ENCODE data around the gene FAM83D.

FAM83D gene

DNA sequence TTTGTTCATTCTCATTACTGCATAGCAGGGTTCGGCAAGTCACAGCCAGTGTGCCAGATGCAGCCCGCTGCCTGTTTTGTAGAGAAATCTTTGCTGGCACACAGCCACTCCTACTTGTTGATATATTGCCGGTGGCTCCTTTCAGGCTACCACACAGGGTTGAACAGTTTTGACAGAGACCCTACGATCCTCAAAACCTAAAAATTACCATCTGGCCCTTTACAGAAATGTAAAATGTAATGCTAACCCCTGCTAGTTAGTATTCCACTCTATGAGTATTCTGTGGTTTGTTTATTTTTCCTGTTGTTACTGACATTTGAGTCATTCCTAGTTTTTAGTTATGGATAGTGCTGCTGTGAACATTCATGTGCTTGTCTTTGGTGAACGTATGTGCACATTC is 47.4 kb downstream of the FAM83D start:
- H3K79me1 ChIP-seq (ENCODE audit: low read depth, low read length), result no peaks in the 10 kb centered on the region
- H4K91ac ChIP-seq (ENCODE audit: low read depth, low read length, poor library complexity), result no peak overlapping the region
- no peak overlapping the region for H3K4me2 ChIP-seq (ENCODE audit: insufficient read depth, low read length, poor library complexity, severe bottlenecking)
- peaks cover 9 to 86% of the 10 kb centered on the region in 2 donors for H3K36me3 ChIP-seq (replicated peaks in 1 of 2; ENCODE audit: control insufficient read depth in 2 of 2, insufficient read depth in 2 of 2, low read length in 2 of 2)
- H3K27me3 ChIP-seq (ENCODE audit: control insufficient read depth in 3 of 3, insufficient read depth in 3 of 3, low read depth in 1 of 3, low read length in 3 of 3), result no peaks in the 10 kb centered on the region
- H3K23ac ChIP-seq (ENCODE audit: low read depth, low read length, poor library complexity), result no peak overlapping the region
- no CpG with 5 or more reads among the region's 5 CpGs for WGBS, 2 donors (ENCODE audit: extremely low coverage in 2 of 2, insufficient read length in 2 of 2, insufficient replicate concordance in 1 of 2)
- H2BK15ac ChIP-seq (ENCODE audit: low read length), result no peak overlapping the region
- no peaks in the 10 kb centered on the region for H3K9me3 ChIP-seq (replicated peaks in 1 of 2; ENCODE audit: control insufficient read depth in 2 of 2, insufficient read depth in 1 of 2, low read depth in 1 of 2, low read length in 2 of 2)
- no peak overlapping the region for H4K8ac ChIP-seq (ENCODE audit: low read depth, low read length)
- H2BK5ac ChIP-seq (ENCODE audit: low read length), result no peak overlapping the region
- H3K4ac ChIP-seq (ENCODE audit: low read length), result no peak overlapping the region
- no peaks in the 10 kb centered on the region for H3K4me1 ChIP-seq (ENCODE audit: control insufficient read depth in 2 of 2, insufficient read depth in 1 of 2, low read depth in 1 of 2, low read length in 2 of 2)
- H2AFZ ChIP-seq (ENCODE audit: low read length), result no peak overlapping the region
- no peak overlapping the region for H2AK5ac ChIP-seq (ENCODE audit: low read depth, low read length)
- H3K18ac ChIP-seq (ENCODE audit: low read length), result no peak overlapping the region
- no peak overlapping the region for H3K14ac ChIP-seq (ENCODE audit: low read length)
- DNase-seq (ENCODE audit: low spot score), result no peak
- H3K9ac ChIP-seq (ENCODE audit: low read depth, low read length, poor library complexity), result no peak overlapping the region
- no peak overlapping the region for H3K27ac ChIP-seq (replicated peaks; ENCODE audit: low read length)
- H2BK12ac ChIP-seq (ENCODE audit: low read length), result no peak overlapping the region
- H3K4me3 ChIP-seq (ENCODE audit: low read length in 2 of 2), result no peak overlapping the region
- no peak overlapping the region for H2BK120ac ChIP-seq (ENCODE audit: low read depth, low read length)

DNA sequence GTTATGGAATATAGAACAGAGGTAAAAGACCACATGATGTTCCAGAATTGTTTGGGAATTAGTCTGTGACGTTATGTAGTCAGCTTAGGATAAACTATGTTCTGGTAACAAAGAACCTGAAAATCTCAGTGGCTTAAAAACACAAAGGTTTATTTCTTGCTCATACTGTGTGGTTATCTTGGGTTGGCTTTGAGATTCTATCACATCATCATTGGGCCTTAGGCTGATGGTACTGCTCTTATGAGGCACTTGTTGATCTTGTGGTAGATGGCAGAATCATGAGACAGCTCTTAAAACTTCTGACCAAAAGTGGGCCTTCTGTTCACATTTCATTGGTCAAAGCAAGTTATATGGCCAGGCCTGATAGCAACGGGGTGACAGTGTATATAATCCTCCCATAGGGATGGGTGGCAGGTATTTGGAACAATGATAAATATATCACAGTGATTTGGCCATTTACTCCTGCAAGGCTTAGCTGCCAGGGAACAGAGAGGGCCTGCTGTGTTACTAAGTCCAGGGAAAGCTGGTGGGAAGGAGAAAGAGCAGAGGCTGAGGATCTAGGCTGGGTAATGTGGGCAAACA is 49.4 kb downstream of the FAM83D start:
- Histone ChIP-seq H2BK120ac (ENCODE audit: low read depth, low read length) (no peak overlapping the region), H3K27me3 (ENCODE audit: control insufficient read depth in 3 of 3, insufficient read depth in 3 of 3, low read depth in 1 of 3, low read length in 3 of 3) (no peaks in the 10 kb centered on the region), H3K79me1 (ENCODE audit: low read depth, low read length) (no peaks in the 10 kb centered on the region), H3K23ac (ENCODE audit: low read depth, low read length, poor library complexity) (no peak overlapping the region), H3K9me3 (replicated peaks in 1 of 2; ENCODE audit: control insufficient read depth in 2 of 2, insufficient read depth in 1 of 2, low read depth in 1 of 2, low read length in 2 of 2) (no peaks in the 10 kb centered on the region), H2BK15ac (ENCODE audit: low read length) (no peak overlapping the region), H3K36me3 (replicated peaks in 1 of 2; ENCODE audit: control insufficient read depth in 2 of 2, insufficient read depth in 2 of 2, low read length in 2 of 2) (peaks cover 2 to 75% of the 10 kb centered on the region in 2 donors), H3K4me3 (ENCODE audit: low read length in 2 of 2) (no peak overlapping the region), H2AFZ (ENCODE audit: low read length) (no peak overlapping the region), H2BK12ac (ENCODE audit: low read length) (no peak overlapping the region), H3K4ac (ENCODE audit: low read length) (no peak overlapping the region), H3K14ac (ENCODE audit: low read length) (no peak overlapping the region), H3K18ac (ENCODE audit: low read length) (no peak overlapping the region), H2AK5ac (ENCODE audit: low read depth, low read length) (no peak overlapping the region), H2BK5ac (ENCODE audit: low read length) (no peak overlapping the region), H3K4me2 (ENCODE audit: insufficient read depth, low read length, poor library complexity, severe bottlenecking) (no peak overlapping the region), H3K27ac (replicated peaks; ENCODE audit: low read length) (no peak overlapping the region), H4K8ac (ENCODE audit: low read depth, low read length) (no peak overlapping the region), H3K9ac (ENCODE audit: low read depth, low read length, poor library complexity) (no peak overlapping the region), H3K4me1 (ENCODE audit: control insufficient read depth in 2 of 2, insufficient read depth in 1 of 2, low read depth in 1 of 2, low read length in 2 of 2) (no peaks in the 10 kb centered on the region), H4K91ac (ENCODE audit: low read depth, low read length, poor library complexity) (no peak overlapping the region)
- DNase-seq (ENCODE audit: low spot score), result no peak
- no CpG with 5 or more reads among the region's 2 CpGs for WGBS, 2 donors (ENCODE audit: extremely low coverage in 2 of 2, insufficient read length in 2 of 2, insufficient replicate concordance in 1 of 2)

DNA sequence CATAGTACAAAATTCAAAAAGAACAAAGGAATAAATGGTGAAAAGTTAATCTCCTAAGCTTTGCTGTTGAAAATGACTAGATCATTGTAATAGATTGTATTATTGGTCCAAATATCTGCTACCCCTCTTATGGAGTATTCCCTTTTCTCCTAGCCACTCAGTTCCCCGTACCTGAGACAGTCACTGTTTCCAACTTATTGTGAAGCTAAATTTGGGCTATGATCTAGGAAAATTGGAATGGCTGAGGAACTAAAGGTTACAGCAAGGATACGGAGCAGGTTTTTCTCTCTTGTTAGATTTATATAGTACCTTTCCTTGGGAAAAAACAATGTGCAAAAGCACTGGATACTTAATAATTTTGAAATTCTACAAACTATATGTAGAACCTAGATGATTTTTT is 53.2 kb downstream of the FAM83D start:
- H3K36me3 ChIP-seq (replicated peaks in 1 of 2; ENCODE audit: control insufficient read depth in 2 of 2, insufficient read depth in 2 of 2, low read length in 2 of 2), result peaks cover 2 to 51% of the 10 kb centered on the region in 2 donors
- H3K9ac ChIP-seq (ENCODE audit: low read depth, low read length, poor library complexity), result no peak overlapping the region
- no peak overlapping the region for H2BK5ac ChIP-seq (ENCODE audit: low read length)
- no peak overlapping the region for H3K4me3 ChIP-seq (ENCODE audit: low read length in 2 of 2)
- no CpG with 5 or more reads among the region's 2 CpGs for WGBS, 2 donors (ENCODE audit: extremely low coverage in 2 of 2, insufficient read length in 2 of 2, insufficient replicate concordance in 1 of 2)
- no peaks in the 10 kb centered on the region for H3K9me3 ChIP-seq (replicated peaks in 1 of 2; ENCODE audit: control insufficient read depth in 2 of 2, insufficient read depth in 1 of 2, low read depth in 1 of 2, low read length in 2 of 2)
- H2AFZ ChIP-seq (ENCODE audit: low read length), result no peak overlapping the region
- no peak overlapping the region for H3K23ac ChIP-seq (ENCODE audit: low read depth, low read length, poor library complexity)
- H2AK5ac ChIP-seq (ENCODE audit: low read depth, low read length), result no peak overlapping the region
- no peak overlapping the region for H3K4me2 ChIP-seq (ENCODE audit: insufficient read depth, low read length, poor library complexity, severe bottlenecking)
- no peak overlapping the region for H2BK15ac ChIP-seq (ENCODE audit: low read length)
- no peaks in the 10 kb centered on the region for H3K27me3 ChIP-seq (ENCODE audit: control insufficient read depth in 3 of 3, insufficient read depth in 3 of 3, low read depth in 1 of 3, low read length in 3 of 3)
- no peaks in the 10 kb centered on the region for H3K79me1 ChIP-seq (ENCODE audit: low read depth, low read length)
- no peak overlapping the region for H3K14ac ChIP-seq (ENCODE audit: low read length)
- H3K4ac ChIP-seq (ENCODE audit: low read length), result no peak overlapping the region
- H4K8ac ChIP-seq (ENCODE audit: low read depth, low read length), result no peak overlapping the region
- no peak overlapping the region for H3K27ac ChIP-seq (replicated peaks; ENCODE audit: low read length)
- no peak overlapping the region for H2BK120ac ChIP-seq (ENCODE audit: low read depth, low read length)
- H3K4me1 ChIP-seq (ENCODE audit: control insufficient read depth in 2 of 2, insufficient read depth in 1 of 2, low read depth in 1 of 2, low read length in 2 of 2), result no peaks in the 10 kb centered on the region
- no peak overlapping the region for H2BK12ac ChIP-seq (ENCODE audit: low read length)
- DNase-seq (ENCODE audit: low spot score), result no peak
- no peak overlapping the region for H4K91ac ChIP-seq (ENCODE audit: low read depth, low read length, poor library complexity)
- no peak overlapping the region for H3K18ac ChIP-seq (ENCODE audit: low read length)

DNA sequence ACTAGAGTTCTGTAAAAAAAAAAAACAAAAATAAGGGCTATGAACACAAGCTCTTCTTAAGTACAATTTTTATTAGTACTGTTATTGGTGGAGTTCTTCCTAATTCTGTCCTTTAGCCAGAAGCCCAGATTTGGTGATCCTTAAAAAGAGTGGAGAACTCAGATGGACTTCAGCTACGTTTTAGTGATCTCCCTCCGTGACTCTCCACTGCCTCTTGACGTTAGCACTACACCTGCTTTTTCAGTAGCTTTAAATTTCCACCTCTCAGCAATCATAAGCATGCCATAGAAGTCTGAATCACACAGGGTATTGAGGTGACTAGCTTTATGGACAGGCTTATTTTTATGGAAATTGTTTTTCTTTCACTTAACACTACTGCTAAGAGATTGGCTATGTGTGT is 53.6 kb downstream of the FAM83D start:
- no CpG with 5 or more reads among the region's 3 CpGs for WGBS, 2 donors (ENCODE audit: extremely low coverage in 2 of 2, insufficient read length in 2 of 2, insufficient replicate concordance in 1 of 2)
- no peak overlapping the region for H3K18ac ChIP-seq (ENCODE audit: low read length)
- no peak overlapping the region for H2BK5ac ChIP-seq (ENCODE audit: low read length)
- H4K8ac ChIP-seq (ENCODE audit: low read depth, low read length), result no peak overlapping the region
- H3K4me3 ChIP-seq (ENCODE audit: low read length in 2 of 2), result no peak overlapping the region
- no peak overlapping the region for H4K91ac ChIP-seq (ENCODE audit: low read depth, low read length, poor library complexity)
- no peak overlapping the region for H3K23ac ChIP-seq (ENCODE audit: low read depth, low read length, poor library complexity)
- no peaks in the 10 kb centered on the region for H3K27me3 ChIP-seq (ENCODE audit: control insufficient read depth in 3 of 3, insufficient read depth in 3 of 3, low read depth in 1 of 3, low read length in 3 of 3)
- no peaks in the 10 kb centered on the region for H3K79me1 ChIP-seq (ENCODE audit: low read depth, low read length)
- H3K9me3 ChIP-seq (replicated peaks in 1 of 2; ENCODE audit: control insufficient read depth in 2 of 2, insufficient read depth in 1 of 2, low read depth in 1 of 2, low read length in 2 of 2), result no peaks in the 10 kb centered on the region
- no peak overlapping the region for H2AK5ac ChIP-seq (ENCODE audit: low read depth, low read length)
- no peak overlapping the region for H2BK12ac ChIP-seq (ENCODE audit: low read length)
- no peak overlapping the region for H3K14ac ChIP-seq (ENCODE audit: low read length)
- no peak overlapping the region for H3K4ac ChIP-seq (ENCODE audit: low read length)
- no peaks in the 10 kb centered on the region for H3K4me1 ChIP-seq (ENCODE audit: control insufficient read depth in 2 of 2, insufficient read depth in 1 of 2, low read depth in 1 of 2, low read length in 2 of 2)
- H3K36me3 ChIP-seq (replicated peaks in 1 of 2; ENCODE audit: control insufficient read depth in 2 of 2, insufficient read depth in 2 of 2, low read length in 2 of 2), result peaks cover 2 to 51% of the 10 kb centered on the region in 2 donors
- no peak overlapping the region for H3K4me2 ChIP-seq (ENCODE audit: insufficient read depth, low read length, poor library complexity, severe bottlenecking)
- H3K9ac ChIP-seq (ENCODE audit: low read depth, low read length, poor library complexity), result no peak overlapping the region
- H2BK120ac ChIP-seq (ENCODE audit: low read depth, low read length), result no peak overlapping the region
- no peak for DNase-seq (ENCODE audit: low spot score)
- H2BK15ac ChIP-seq (ENCODE audit: low read length), result no peak overlapping the region
- H3K27ac ChIP-seq (replicated peaks; ENCODE audit: low read length), result no peak overlapping the region
- H2AFZ ChIP-seq (ENCODE audit: low read length), result no peak overlapping the region
